Hematopoietic multipotent progenitor cell treated with erythropoietin and hydrocortisone succinate and interleukin-3 and kit ligand, for 17 days (in vitro differentiated cells): ENCODE results near the gene COL10A1.

Experiments used
- DNase-seq: peaks from one replicate; pipeline ENCODE4 v3.0.0-alpha.2; 2015; ENCODE audit warnings: low spot score

Gene COL10A1

DNA sequence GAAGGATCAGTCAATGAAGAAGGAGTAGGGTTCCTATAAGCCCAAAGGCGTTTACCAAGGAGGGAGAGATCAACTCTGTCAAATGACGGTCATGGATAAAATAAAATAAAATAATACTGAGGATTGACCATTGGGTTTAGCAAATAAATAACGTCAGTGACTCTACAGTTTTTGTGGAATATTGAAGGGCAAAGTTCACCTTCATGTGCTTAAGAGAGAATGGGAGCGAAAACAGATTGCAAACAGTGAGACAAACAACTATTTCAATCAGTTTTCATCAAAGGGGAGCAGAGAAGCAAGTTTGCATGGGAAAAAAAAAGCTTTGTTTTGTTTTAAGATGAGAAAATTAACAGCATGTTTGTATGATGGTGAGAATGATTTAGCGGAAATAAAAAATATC is 42.9 kb downstream of the COL10A1 start:
- DNase-seq = no peak

DNA sequence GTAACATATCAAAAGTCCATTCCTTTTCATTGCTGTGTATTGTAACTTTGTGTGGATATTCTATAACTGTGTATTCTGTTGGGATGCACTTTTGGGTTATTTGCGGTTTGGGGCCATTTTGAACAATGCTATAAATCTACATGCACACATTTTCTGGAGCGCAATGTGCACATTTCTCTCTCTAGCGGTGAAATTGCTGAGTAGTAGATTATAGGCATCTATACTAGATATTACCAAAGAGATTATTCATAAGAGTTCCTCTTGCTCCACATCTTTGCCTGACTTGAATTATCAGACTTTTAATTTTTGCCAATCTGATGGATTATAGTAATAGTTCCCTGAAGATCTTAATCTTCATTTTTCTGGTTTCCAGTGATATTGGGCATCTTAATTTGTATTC is 47.0 kb downstream of the COL10A1 start:
- no peak for DNase-seq

DNA sequence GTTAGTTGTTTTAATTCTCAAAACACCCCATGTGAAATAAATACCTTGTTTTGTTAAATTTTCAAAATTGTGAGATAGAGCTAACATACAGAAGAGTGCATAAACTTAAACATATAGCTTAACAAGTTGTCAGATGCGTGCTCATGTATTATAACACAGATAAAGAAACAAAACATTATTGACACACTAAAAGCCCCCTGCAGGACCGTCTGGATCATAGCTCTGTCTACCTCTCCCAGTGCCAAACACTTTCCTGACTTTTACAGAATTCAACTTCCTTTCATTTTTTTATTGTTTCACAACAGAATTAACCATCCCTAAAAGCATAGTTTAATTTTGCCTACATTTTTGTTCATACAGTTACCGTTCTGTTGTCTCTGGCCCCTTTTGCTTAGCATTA is 47.4 kb downstream of the COL10A1 start:
- no peak for DNase-seq

DNA sequence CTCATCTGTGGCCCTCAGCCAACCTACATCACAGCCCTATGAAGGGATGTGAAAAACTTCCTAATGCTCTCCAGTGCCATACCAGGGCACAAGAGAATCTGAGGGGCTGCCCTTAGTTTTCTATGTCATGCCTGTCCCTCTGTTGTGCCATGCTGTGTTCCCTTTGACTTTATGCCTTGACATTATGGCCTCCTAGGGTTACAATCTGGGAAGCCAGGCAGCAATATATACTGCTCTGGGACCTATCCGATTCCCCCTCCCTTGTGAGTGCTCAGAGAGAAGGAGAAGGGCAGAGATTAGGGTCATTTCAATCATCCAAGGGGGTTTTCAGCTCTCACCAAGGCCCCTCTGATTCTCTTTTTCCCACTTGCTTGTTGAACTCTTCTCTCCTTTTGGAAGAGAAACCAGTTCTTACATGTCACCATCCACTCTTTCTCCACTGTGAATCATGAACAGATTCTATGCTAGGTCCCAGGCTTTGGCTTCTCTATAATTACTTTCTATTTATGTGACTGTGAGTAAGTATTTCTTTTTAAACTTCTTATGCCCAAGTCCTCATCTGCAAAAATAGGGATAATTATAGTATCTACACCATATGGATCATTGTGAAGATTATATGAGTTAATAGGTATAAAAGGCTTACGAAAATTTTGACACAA is 51.1 kb downstream of the COL10A1 start:
- no peak for DNase-seq

DNA sequence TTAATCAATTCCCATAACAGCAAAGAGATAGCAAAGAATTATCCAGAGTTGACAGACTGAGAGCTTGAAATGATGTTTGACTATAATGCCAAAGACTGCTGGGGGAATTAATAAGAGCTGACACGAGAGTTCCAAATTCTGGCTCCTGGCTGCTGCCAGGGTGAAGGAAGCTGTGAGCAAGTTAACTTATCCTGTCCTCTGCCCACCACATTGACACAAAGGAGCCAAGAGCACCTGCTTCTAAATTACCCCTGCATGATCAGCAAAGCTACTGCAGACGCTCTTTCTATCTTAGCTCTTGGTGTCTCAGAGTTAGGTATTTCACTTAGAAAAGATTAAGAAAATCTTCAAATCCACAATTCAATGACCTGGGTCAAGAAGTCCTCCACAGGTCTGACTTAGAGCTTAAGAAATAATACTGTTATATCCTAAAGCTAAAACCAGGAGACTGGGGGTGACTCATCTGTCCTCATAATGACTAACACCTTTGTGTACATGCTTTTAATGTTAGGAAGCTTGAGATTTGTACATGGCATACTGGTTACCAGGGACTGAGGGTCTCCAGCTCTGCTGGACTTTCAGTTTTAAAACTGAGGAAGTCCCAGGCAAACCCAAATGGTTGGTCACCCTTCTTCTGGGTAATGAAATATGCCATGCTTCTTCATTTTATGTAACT is 52.0 kb downstream of the COL10A1 start:
- DNase-seq = no peak

DNA sequence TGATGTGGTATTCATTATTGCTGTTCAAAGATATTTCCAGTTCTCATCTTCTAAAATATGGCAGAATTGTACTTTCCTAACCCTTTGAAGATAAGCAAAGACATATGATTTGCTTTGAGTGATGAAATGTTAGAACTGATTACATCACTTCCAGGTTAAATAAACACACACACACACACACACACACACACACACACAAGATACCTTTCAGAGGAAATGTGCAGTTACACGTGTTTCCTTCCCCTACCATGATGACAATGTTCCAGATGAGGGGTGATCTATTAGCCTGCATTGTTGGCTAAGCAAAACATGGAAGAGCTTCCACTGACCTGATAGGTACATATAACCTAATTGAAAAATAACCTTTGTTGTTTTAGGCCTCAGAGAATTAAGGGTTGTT is 53.6 kb downstream of the COL10A1 start:
- no peak for DNase-seq

DNA sequence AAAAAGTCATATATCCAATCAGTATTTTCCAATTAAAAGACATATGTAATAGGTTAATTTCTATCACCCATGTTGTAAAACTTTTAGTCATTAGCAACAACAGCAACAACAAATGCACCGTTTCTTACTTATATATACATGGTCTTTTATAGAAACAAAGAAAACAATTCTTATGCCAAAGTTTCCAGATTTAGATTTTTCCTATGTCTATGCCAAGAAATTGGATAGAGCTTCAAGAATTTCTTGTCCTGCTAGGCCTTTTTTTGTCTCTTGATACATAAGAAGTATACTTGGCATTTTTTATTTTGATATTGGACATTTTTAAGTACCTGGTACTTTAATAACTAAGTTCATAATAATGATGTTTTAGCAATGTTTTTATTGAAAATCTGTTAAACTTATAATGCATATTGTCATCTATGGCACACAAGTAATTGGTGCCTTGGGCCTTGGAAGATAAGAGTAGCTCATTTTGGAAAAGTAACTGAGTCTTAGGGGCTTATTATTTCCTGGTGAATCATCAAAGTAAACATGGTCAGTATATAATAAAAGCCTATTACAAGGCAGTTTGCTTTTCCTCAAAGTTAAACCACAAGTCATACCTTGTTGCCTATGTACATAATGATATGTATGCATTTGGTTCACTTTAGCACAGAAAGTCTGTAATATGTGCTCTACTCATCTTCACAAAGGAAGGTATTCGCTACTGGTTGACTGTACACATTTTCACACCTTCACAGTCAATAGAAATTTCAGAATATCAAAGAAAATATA is 55.1 kb downstream of the COL10A1 start:
- DNase-seq = no peak

DNA sequence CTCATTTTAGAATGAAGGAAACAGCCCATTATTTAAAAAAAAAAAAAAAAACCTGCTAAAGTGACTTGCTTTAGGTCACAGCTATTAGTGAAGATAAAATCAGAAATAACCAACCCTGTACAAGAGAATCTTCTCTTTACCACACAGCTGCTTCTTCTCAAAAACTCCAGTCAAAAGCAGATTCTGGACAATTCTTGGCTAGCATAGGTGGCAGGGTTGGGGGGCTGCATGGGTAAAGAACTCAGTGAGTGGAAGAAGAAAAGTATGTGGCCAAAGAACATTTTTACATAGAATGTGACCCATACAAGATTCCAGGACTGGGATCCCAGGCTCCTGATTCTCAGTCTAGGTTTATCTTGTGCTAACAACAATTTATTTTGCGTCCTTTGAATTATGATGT is 55.8 kb downstream of the COL10A1 start:
- DNase-seq = no peak
